ACC112 (cell line): ENCODE results near the gene SMAD5.
A peak's percentile ranks its signal among the peaks of the same experiment; 100 is the strongest.

Experiments
- H2AFZ ChIP-seq: fragments of 200-600 bp; sonication (generic); one replicate; pipeline ENCODE4 v1.6.0; 2017; ENCODE audit warnings: antibody characterized with exemption, low read length; ENCODE audit not compliant: unreplicated experiment
- H3K27ac ChIP-seq: fragments of 200-600 bp; sonication (generic); 2 replicates; pipeline ENCODE4 v1.5.1; 2014; ENCODE audit warnings: low read depth, mild to moderate bottlenecking, antibody characterized with exemption, low read length, moderate library complexity
- H3K27me3 ChIP-seq: fragments of 200-600 bp; sonication (generic); 2 replicates; pipeline ENCODE4 v1.6.1; 2014; ENCODE audit warnings: mild to moderate bottlenecking, antibody characterized with exemption, low read length, moderate library complexity, mixed read lengths; ENCODE audit not compliant: insufficient read depth
- H3K36me3 ChIP-seq: fragments of 200-600 bp; sonication (generic); 2 replicates; pipeline ENCODE4 v1.6.1; 2016; ENCODE audit warnings: mild to moderate bottlenecking, antibody characterized with exemption, low read length, moderate library complexity, mixed read lengths; ENCODE audit not compliant: insufficient read depth
- H3K4me1 ChIP-seq: fragments of 200-600 bp; sonication (generic); one replicate; pipeline ENCODE4 v1.6.1; 2016; ENCODE audit warnings: low read length, mixed read lengths; ENCODE audit not compliant: insufficient read depth, unreplicated experiment, control insufficient read depth
- H3K4me3 ChIP-seq: fragments of 200-600 bp; sonication (generic); 2 replicates; pipeline ENCODE4 v1.5.1; 2014; ENCODE audit warnings: mild to moderate bottlenecking, low read depth, low read length
- H3K79me2 ChIP-seq: fragments of 200-600 bp; sonication (generic); one replicate; pipeline ENCODE4 v1.6.0; 2016; ENCODE audit warnings: low read length; ENCODE audit not compliant: control insufficient read depth, unreplicated experiment, insufficient read depth

Gene SMAD5

GRCh38 chr5:136132557-136133221 lies at the start of gene SMAD5:
TSS of gene SMAD5 (plus strand) at chr5:136132845. CDS start at chr5:136153761, 20,916 bp downstream.
- H3K79me2 ChIP-seq, result peaks cover 49% of the 10 kb centered on the region

GRCh38 chr5:136084698-136085097 lies 47.9 kb upstream of the SMAD5 start:
- H2AFZ ChIP-seq, result no peak overlapping the region
- H3K4me3 ChIP-seq, result no peak overlapping the region
- no peaks in the 10 kb centered on the region for H3K27me3 ChIP-seq
- no peaks in the 10 kb centered on the region for H3K36me3 ChIP-seq
- H3K4me1 ChIP-seq, result peaks cover 15% of the 10 kb centered on the region
- H3K27ac ChIP-seq, result no peak overlapping the region
- H3K79me2 ChIP-seq, result no peaks in the 10 kb centered on the region

More at GRCh38 chr5:136132557-136133221, at the start of gene SMAD5:
- peaks cover 1% of the 10 kb centered on the region; the same call in 1 of the 2 replicates for H3K27me3 ChIP-seq
- peaks cover 24% of the 10 kb centered on the region for H3K4me1 ChIP-seq
- no peaks in the 10 kb centered on the region for H3K36me3 ChIP-seq
- peak within 1 kb of the TSS; percentile 92 for H3K4me3 ChIP-seq
- H2AFZ ChIP-seq, result peak within 1 kb of the TSS; percentile 99
- H3K27ac ChIP-seq, result peak within 1 kb of the TSS; percentile 74

GRCh38 chr5:136086783-136087566 lies 45.7 kb upstream of the SMAD5 start:
- no peak overlapping the region for H2AFZ ChIP-seq
- H3K4me3 ChIP-seq, result no peak overlapping the region
- H3K36me3 ChIP-seq, result no peaks in the 10 kb centered on the region
- peaks cover 15% of the 10 kb centered on the region for H3K4me1 ChIP-seq
- no peaks in the 10 kb centered on the region for H3K79me2 ChIP-seq
- H3K27ac ChIP-seq, result no peak overlapping the region
- H3K27me3 ChIP-seq, result no peaks in the 10 kb centered on the region

GRCh38 chr5:136087961-136088871 lies 44.4 kb upstream of the SMAD5 start:
- H3K4me3 ChIP-seq, result 0 out of 2 replicates have a peak overlapping the region, but pooled peaks have one; percentile 17
- no peaks in the 10 kb centered on the region for H3K27me3 ChIP-seq
- H3K79me2 ChIP-seq, result no peaks in the 10 kb centered on the region
- no peak overlapping the region for H3K27ac ChIP-seq
- peaks cover 15% of the 10 kb centered on the region for H3K4me1 ChIP-seq
- peak overlapping the region; percentile 54 for H2AFZ ChIP-seq
- no peaks in the 10 kb centered on the region for H3K36me3 ChIP-seq

GRCh38 chr5:136089791-136090190 lies 42.9 kb upstream of the SMAD5 start:
- H3K27ac ChIP-seq, result no peak overlapping the region
- no peak overlapping the region for H3K4me3 ChIP-seq
- H2AFZ ChIP-seq, result no peak overlapping the region

GRCh38 chr5:136090319-136090718 lies 42.3 kb upstream of the SMAD5 start:
- Histone ChIP-seq H3K4me3 (no peak overlapping the region), H3K27me3 (0 out of 2 replicates have a peak, but pooled peaks cover 5% of the 10 kb centered on the region), H3K36me3 (no peaks in the 10 kb centered on the region), H2AFZ (no peak overlapping the region), H3K79me2 (no peaks in the 10 kb centered on the region), H3K27ac (no peak overlapping the region), H3K4me1 (peaks cover 15% of the 10 kb centered on the region)

More at GRCh38 chr5:136089791-136090190, 42.9 kb upstream of the SMAD5 start:
- Histone ChIP-seq H3K79me2 (no peaks in the 10 kb centered on the region), H3K4me1 (peaks cover 15% of the 10 kb centered on the region), H3K27me3 (0 out of 2 replicates have a peak, but pooled peaks cover under 1% of the 10 kb centered on the region), H3K36me3 (no peaks in the 10 kb centered on the region)

GRCh38 chr5:136094189-136094912 lies 38.3 kb upstream of the SMAD5 start:
- H3K27ac ChIP-seq, result no peak overlapping the region
- H2AFZ ChIP-seq, result no peak overlapping the region
- no peaks in the 10 kb centered on the region for H3K36me3 ChIP-seq
- peaks cover 22% of the 10 kb centered on the region for H3K27me3 ChIP-seq
- no peaks in the 10 kb centered on the region for H3K79me2 ChIP-seq
- H3K4me3 ChIP-seq, result no peak overlapping the region
- H3K4me1 ChIP-seq, result no peaks in the 10 kb centered on the region

GRCh38 chr5:136094913-136095641 lies 37.6 kb upstream of the SMAD5 start:
- peaks cover 22% of the 10 kb centered on the region for H3K27me3 ChIP-seq
- no peak overlapping the region for H3K4me3 ChIP-seq
- H3K79me2 ChIP-seq, result no peaks in the 10 kb centered on the region
- H3K36me3 ChIP-seq, result no peaks in the 10 kb centered on the region
- no peaks in the 10 kb centered on the region for H3K4me1 ChIP-seq
- H3K27ac ChIP-seq, result no peak overlapping the region
- H2AFZ ChIP-seq, result no peak overlapping the region

GRCh38 chr5:136098176-136098575 lies 34.5 kb upstream of the SMAD5 start:
- H3K4me3 ChIP-seq, result no peak overlapping the region
- H3K27me3 ChIP-seq, result peaks cover 27% of the 10 kb centered on the region
- no peaks in the 10 kb centered on the region for H3K36me3 ChIP-seq
- H2AFZ ChIP-seq, result no peak overlapping the region
- H3K4me1 ChIP-seq, result no peaks in the 10 kb centered on the region
- H3K79me2 ChIP-seq, result no peaks in the 10 kb centered on the region
- no peak overlapping the region for H3K27ac ChIP-seq
